WTC11 (cell line): Measurements from ENCODE around the gene RTCA.

Experiments used
- CTCF ChIP-seq: fragments of 200-600 bp; IDR thresholded peaks from 2 replicates; pipeline ENCODE4 v1.8.0; 2022; ENCODE audit warnings: antibody characterized with exemption
- FOXP4 ChIP-seq: sonication (generic); formaldehyde crosslinking; IDR thresholded peaks from 2 replicates; pipeline ENCODE4 v1.8.0; 2022; ENCODE audit warnings: mild to moderate bottlenecking, missing genetic modification reagents
- MLX ChIP-seq: sonication (generic); formaldehyde crosslinking; IDR thresholded peaks from 2 replicates; pipeline ENCODE4 v1.8.1; 2023; ENCODE audit warnings: mild to moderate bottlenecking, missing genetic modification reagents, moderate library complexity
- ZBTB43 ChIP-seq: sonication (generic); formaldehyde crosslinking; IDR thresholded peaks from 2 replicates; pipeline ENCODE4 v1.8.1; 2023; ENCODE audit warnings: mild to moderate bottlenecking, missing genetic modification reagents

- TF ChIP-seq CTCF = no peak
- no peak for TF ChIP-seq FOXP4 (CRISPR knock-in tag)
- TF ChIP-seq MLX (CRISPR knock-in tag) = no peak
- no peak for TF ChIP-seq ZBTB43
Observed at GRCh38 chr1:100232156-100232555, 33.9 kb upstream of the RTCA start.
